K562 (cell line): ENCODE data around the gene CDH16. TPM values are rescaled to one million over a fixed set of nuclear protein-coding genes. Genes with fewer than 3 reads are reported as not detected.

Experiments used
- CTCFL ChIP-seq: IDR thresholded peaks from 2 replicates; pipeline ENCODE4 v1.6.1; 2011; ENCODE audit warnings: borderline replicate concordance, low read depth, mild to moderate bottlenecking, moderate library complexity, low read length; ENCODE audit not compliant: insufficient read depth, poor library complexity, severe bottlenecking
- HIVEP1 ChIP-seq: fragments of 250-450 bp; sonication (Bioruptor Pico); IDR thresholded peaks from 2 replicates; pipeline ENCODE4 v1.4.0; 2020; ENCODE audit warnings: mild to moderate bottlenecking
- PCBP2 ChIP-seq: fragments of 200-400 bp; formaldehyde crosslinking; IDR thresholded peaks from 2 replicates; pipeline ENCODE4 v1.6.1; 2018; ENCODE audit warnings: low read length, low read depth, mild to moderate bottlenecking, moderate library complexity; ENCODE audit not compliant: poor library complexity, severe bottlenecking
- PRDM10 ChIP-seq: fragments of 450-650 bp; IDR thresholded peaks from 2 replicates; pipeline ENCODE4 v1.6.1; 2018; ENCODE audit not compliant: partially characterized antibody
- RCOR1 ChIP-seq, 2 experiments: IDR thresholded peaks; 2 replicates each; pipeline ENCODE4 v1.6.1; 2012; ENCODE audit warnings: low read depth in 2 of 2, low read length in 2 of 2, borderline replicate concordance in 1 of 2, improper control_type of control experiment in 1 of 2
- REST ChIP-seq, 2 experiments: fragments of 450-650 bp; formaldehyde crosslinking in 1 of 2; IDR thresholded peaks; 2 replicates each; pipeline versions ENCODE4 v1.4.0 to v1.6.1; 2014 to 2020; ENCODE audit warnings: mild to moderate bottlenecking in 2 of 2, borderline replicate concordance in 1 of 2, low read depth in 1 of 2
- SMARCA4 ChIP-seq: fragments of 450-650 bp; IDR thresholded peaks from 2 replicates; pipeline ENCODE4 v1.6.1; 2016
- THRB ChIP-seq: fragments of 450-650 bp; formaldehyde crosslinking; conservative IDR thresholded peaks from 2 replicates; pipeline ENCODE4 v1.4.0; 2022; ENCODE audit warnings: mild to moderate bottlenecking, missing genetic modification characterization
- XRCC5 ChIP-seq: fragments of 200-400 bp; formaldehyde crosslinking; IDR thresholded peaks from 2 replicates; pipeline ENCODE4 v1.6.1; 2017; ENCODE audit warnings: low read depth, mild to moderate bottlenecking, low read length
- polyA plus RNA-seq, 8 experiments: library from polyadenylated mRNA; depleted of rRNA in 4 of 8; stranded (reverse) in 5 of 8; unstranded in 3 of 8; fragments of >200 nt; fragmentation: Nextera tagmentation in 2 of 8; fragmentation: Illumina TruSeq in 1 of 8; extraction: Ambion mirVana in 2 of 8; extraction: Trizol in 1 of 8; gene quantifications; 2 replicates each; pipeline versions ENCODE4 v1.2.1 to v1.2.3, GENCODE V29; 2011 to 2014; ENCODE audit warnings: inconsistent platforms in 1 of 8, missing spikeins in 1 of 8
- total RNA-seq, 7 experiments: library from RNA; depleted of rRNA in 6 of 7; stranded (reverse); fragments of >200 nt in 6 of 7; fragmentation: Illumina TruSeq in 2 of 7; extraction: Trizol in 2 of 7; gene quantifications; 2 replicates each; pipeline versions ENCODE4 v1.2.1 to v1.2.3, GENCODE V29; 2011 to 2021; ENCODE audit warnings: low replicate concordance in 1 of 7

The CDH16 gene
- total and polyA plus RNA-seq, 9 of the 15 experiments (the other 6 are each of a cell fraction or from before 2014, with no cell fraction given) = not detected

GRCh38 chr16:66947302-66948065 lies 28.8 kb upstream of the CDH16 start (continued):
- peak; percentile 39 for TF ChIP-seq CTCFL
- peak in 1 of 2 experiments; percentile 58; a peak in 1 of 4 replicates for TF ChIP-seq RCOR1 (IDR thresholded peaks at IDR 0.05; ENCODE audit: borderline replicate concordance in 1 of 2, low read depth in 2 of 2, low read length in 2 of 2)
- TF ChIP-seq SMARCA4 = 0 out of 2 replicates have a peak, but pooled peaks have one; percentile 24
- TF ChIP-seq REST (IDR thresholded peaks at IDR 0.05; ENCODE audit: borderline replicate concordance) = peak; percentile 63; the same call in 1 of the 2 replicates
- no peak for TF ChIP-seq REST (CRISPR knock-in tag; IDR thresholded peaks at IDR 0.05; ENCODE audit: low read depth)
- 0 out of 2 replicates have a peak, but pooled peaks have one; percentile 9 for TF ChIP-seq THRB (CRISPR knock-in tag)
- TF ChIP-seq PRDM10 = peak; percentile 55
- 0 out of 2 replicates have a peak, but pooled peaks have one; percentile 14 for TF ChIP-seq XRCC5
- no peak for TF ChIP-seq HIVEP1 (CRISPR knock-in tag)
- no peak for TF ChIP-seq PCBP2
